Measurements from ENCODE around the gene INCENP. TPM values are rescaled to one million over a fixed set of nuclear protein-coding genes. Genes with fewer than 3 reads are reported as not detected.

The INCENP gene
- total and polyA plus RNA-seq, 2 of the 13 experiments (the other 11 are each of a cell fraction or from before 2014, with no cell fraction given), result 14.1 to 37.3 TPM

DNA sequence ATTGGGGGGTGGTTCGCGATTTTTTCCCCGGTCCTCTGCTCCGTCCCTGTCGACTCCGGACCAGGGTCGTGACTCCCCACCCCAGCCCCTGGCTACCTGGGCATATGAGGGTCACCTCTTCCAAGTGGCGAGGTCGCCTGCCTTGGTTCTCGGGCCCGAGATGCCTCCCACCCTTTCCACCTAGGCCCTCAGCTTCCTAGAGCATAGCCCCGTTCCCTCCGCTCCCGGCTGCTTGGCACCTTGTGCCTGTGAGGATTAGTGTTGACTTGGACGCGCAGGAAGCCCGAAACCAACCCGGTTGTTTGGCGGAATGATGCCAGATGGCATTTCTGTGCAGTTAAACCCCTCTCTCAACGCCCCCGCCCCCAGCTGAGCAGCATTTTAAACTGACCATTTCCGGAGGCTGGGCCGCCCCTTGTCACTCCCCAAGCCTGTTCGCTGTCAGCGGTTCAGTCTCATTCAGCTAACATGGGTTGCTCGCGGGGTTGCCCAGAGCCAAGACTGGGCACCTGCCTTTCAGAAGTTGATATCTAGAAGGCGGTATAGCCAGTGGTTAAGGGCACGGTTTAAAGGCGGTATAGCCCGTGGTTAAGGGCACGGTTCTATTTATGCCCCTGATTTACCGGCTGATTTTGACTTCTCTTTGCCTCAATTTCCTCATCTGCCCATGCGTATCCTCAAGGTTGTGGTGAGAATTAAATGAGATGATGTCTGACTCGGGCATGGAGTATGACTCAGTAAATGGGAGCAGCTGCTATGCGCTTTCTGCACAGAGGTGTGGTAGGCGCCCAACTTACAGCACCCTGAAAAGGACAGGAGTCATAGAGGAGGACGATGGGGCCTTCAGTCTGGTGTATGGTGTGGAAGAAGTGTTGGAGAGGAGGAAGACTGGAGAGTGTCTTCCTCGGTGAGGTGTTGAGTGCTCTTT lies 639 bp downstream of the INCENP start (continued):
- TF ChIP-seq, protein P1, sequence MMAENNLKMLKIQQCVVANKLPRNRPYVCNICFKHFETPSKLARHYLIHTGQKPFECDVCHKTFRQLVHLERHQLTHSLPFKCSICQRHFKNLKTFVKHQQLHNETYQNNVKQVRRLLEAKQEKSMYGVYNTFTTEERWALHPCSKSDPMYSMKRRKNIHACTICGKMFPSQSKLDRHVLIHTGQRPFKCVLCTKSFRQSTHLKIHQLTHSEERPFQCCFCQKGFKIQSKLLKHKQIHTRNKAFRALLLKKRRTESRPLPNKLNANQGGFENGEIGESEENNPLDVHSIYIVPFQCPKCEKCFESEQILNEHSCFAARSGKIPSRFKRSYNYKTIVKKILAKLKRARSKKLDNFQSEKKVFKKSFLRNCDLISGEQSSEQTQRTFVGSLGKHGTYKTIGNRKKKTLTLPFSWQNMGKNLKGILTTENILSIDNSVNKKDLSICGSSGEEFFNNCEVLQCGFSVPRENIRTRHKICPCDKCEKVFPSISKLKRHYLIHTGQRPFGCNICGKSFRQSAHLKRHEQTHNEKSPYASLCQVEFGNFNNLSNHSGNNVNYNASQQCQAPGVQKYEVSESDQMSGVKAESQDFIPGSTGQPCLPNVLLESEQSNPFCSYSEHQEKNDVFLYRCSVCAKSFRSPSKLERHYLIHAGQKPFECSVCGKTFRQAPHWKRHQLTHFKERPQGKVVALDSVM (CRISPR knock-in tag; IDR thresholded peaks at IDR 0.05), result no peak
- TF ChIP-seq, protein P2, sequence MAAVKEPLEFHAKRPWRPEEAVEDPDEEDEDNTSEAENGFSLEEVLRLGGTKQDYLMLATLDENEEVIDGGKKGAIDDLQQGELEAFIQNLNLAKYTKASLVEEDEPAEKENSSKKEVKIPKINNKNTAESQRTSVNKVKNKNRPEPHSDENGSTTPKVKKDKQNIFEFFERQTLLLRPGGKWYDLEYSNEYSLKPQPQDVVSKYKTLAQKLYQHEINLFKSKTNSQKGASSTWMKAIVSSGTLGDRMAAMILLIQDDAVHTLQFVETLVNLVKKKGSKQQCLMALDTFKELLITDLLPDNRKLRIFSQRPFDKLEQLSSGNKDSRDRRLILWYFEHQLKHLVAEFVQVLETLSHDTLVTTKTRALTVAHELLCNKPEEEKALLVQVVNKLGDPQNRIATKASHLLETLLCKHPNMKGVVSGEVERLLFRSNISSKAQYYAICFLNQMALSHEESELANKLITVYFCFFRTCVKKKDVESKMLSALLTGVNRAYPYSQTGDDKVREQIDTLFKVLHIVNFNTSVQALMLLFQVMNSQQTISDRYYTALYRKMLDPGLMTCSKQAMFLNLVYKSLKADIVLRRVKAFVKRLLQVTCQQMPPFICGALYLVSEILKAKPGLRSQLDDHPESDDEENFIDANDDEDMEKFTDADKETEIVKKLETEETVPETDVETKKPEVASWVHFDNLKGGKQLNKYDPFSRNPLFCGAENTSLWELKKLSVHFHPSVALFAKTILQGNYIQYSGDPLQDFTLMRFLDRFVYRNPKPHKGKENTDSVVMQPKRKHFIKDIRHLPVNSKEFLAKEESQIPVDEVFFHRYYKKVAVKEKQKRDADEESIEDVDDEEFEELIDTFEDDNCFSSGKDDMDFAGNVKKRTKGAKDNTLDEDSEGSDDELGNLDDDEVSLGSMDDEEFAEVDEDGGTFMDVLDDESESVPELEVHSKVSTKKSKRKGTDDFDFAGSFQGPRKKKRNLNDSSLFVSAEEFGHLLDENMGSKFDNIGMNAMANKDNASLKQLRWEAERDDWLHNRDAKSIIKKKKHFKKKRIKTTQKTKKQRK (IDR thresholded peaks at IDR 0.05; ENCODE audit: low read length), result no peak
- TF ChIP-seq ZNF749 (CRISPR knock-in tag; IDR thresholded peaks at IDR 0.05; ENCODE audit: borderline replicate concordance) (0 out of 2 replicates have a peak, but pooled peaks have one; percentile 80), TP53 (CRISPR knock-in tag; conservative IDR thresholded peaks at IDR 0.05) (no peak), ZNF546 (CRISPR knock-in tag; conservative IDR thresholded peaks at IDR 0.05) (no peak), ZNF879 (CRISPR knock-in tag; IDR thresholded peaks at IDR 0.05) (no peak), AGO2 (optimal IDR thresholded peaks at IDR 0.05; ENCODE audit: low read depth, low read length) (peak; percentile 50), DNMT1 (CRISPR knock-in tag; IDR thresholded peaks at IDR 0.05) (no peak), GABPA (IDR thresholded peaks at IDR 0.05; ENCODE audit: low read depth, low read length) (peak; percentile 29; the same call in 1 of the 2 replicates), GABPA (CRISPR knock-in tag; IDR thresholded peaks at IDR 0.05; ENCODE audit: low read depth) (no peak; the same call in 1 of the 2 replicates), ZNF564 (CRISPR knock-in tag; IDR thresholded peaks at IDR 0.05) (no peak), SOX6 (IDR thresholded peaks at IDR 0.05) (no peak), SOX6 (CRISPR knock-in tag; IDR thresholded peaks at IDR 0.05) (no peak), ZMYM4 (CRISPR knock-in tag; IDR thresholded peaks at IDR 0.05) (no peak), ZNF484 (CRISPR knock-in tag; IDR thresholded peaks at IDR 0.05; ENCODE audit: borderline replicate concordance, low read depth) (no peak), GATAD2A (CRISPR knock-in tag; IDR thresholded peaks at IDR 0.05) (no peak), SIN3A (IDR thresholded peaks at IDR 0.05; ENCODE audit: borderline replicate concordance, low read depth, low read length) (no peak; the same call in 1 of the 2 replicates), ZNF44 (CRISPR knock-in tag; IDR thresholded peaks at IDR 0.05) (0 out of 2 replicates have a peak, but pooled peaks have one; percentile 40), POLR2AphosphoS2 (IDR thresholded peaks at IDR 0.05; ENCODE audit: low read depth, low read length) (no peak)
- TF ChIP-seq, protein P3, sequence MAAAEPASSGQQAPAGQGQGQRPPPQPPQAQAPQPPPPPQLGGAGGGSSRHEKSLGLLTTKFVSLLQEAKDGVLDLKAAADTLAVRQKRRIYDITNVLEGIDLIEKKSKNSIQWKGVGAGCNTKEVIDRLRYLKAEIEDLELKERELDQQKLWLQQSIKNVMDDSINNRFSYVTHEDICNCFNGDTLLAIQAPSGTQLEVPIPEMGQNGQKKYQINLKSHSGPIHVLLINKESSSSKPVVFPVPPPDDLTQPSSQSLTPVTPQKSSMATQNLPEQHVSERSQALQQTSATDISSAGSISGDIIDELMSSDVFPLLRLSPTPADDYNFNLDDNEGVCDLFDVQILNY (CRISPR knock-in tag; conservative IDR thresholded peaks at IDR 0.05), result no peak
- TF ChIP-seq, protein P4, sequence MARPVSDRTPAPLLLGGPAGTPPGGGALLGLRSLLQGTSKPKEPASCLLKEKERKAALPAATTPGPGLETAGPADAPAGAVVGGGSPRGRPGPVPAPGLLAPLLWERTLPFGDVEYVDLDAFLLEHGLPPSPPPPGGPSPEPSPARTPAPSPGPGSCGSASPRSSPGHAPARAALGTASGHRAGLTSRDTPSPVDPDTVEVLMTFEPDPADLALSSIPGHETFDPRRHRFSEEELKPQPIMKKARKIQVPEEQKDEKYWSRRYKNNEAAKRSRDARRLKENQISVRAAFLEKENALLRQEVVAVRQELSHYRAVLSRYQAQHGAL (CRISPR knock-in tag; IDR thresholded peaks at IDR 0.05; ENCODE audit: not compliant biosample characterization), result no peak
- TF ChIP-seq, protein P5, sequence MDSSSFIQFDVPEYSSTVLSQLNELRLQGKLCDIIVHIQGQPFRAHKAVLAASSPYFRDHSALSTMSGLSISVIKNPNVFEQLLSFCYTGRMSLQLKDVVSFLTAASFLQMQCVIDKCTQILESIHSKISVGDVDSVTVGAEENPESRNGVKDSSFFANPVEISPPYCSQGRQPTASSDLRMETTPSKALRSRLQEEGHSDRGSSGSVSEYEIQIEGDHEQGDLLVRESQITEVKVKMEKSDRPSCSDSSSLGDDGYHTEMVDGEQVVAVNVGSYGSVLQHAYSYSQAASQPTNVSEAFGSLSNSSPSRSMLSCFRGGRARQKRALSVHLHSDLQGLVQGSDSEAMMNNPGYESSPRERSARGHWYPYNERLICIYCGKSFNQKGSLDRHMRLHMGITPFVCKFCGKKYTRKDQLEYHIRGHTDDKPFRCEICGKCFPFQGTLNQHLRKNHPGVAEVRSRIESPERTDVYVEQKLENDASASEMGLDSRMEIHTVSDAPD (CRISPR knock-in tag; IDR thresholded peaks at IDR 0.05), result no peak

Data from HepG2 (cell line).